HepG2 (cell line): ENCODE data around the gene MAP1LC3A. TPM values are rescaled to one million over a fixed set of nuclear protein-coding genes. Genes with fewer than 3 reads are reported as not detected.
A peak's percentile ranks its signal among the peaks of the same experiment; 100 is the strongest.

Experiments used
- DNMT3B ChIP-seq: conservative IDR thresholded peaks from 2 replicates; pipeline ENCODE4 v1.6.1; 2016; ENCODE audit warnings: missing biosample characterization, control low read depth
- FOXP4 ChIP-seq: sonication (generic); formaldehyde crosslinking; IDR thresholded peaks from 2 replicates; pipeline ENCODE4 v1.4.0; 2020; ENCODE audit warnings: missing genetic modification reagents
- GATAD1 ChIP-seq: IDR thresholded peaks from 2 replicates; pipeline ENCODE4 v1.6.1; 2016; ENCODE audit warnings: missing genetic modification reagents, missing compliant biosample characterization
- HNF4A ChIP-seq: sonication (generic); formaldehyde crosslinking; IDR thresholded peaks from 2 replicates; pipeline ENCODE4 v1.4.0; 2020; ENCODE audit warnings: missing genetic modification reagents
- IKZF5 ChIP-seq: IDR thresholded peaks from 2 replicates; pipeline ENCODE4 v1.6.1; 2018; ENCODE audit warnings: missing genetic modification reagents, mild to moderate bottlenecking, missing compliant biosample characterization
- ISL2 ChIP-seq: sonication (generic); formaldehyde crosslinking; IDR thresholded peaks from 2 replicates; pipeline ENCODE4 v1.5.0; 2020; ENCODE audit warnings: missing genetic modification reagents
- JARID2 ChIP-seq: sonication (generic); formaldehyde crosslinking; IDR thresholded peaks from 2 replicates; pipeline ENCODE4 v1.8.1; 2023; ENCODE audit warnings: missing genetic modification reagents, inconsistent platforms; ENCODE audit not compliant: insufficient replicate concordance
- JUN ChIP-seq: sonication (generic); formaldehyde crosslinking; IDR thresholded peaks from 2 replicates; pipeline ENCODE4 v1.4.0; 2020; ENCODE audit warnings: mild to moderate bottlenecking, missing genetic modification reagents
- PHF21A ChIP-seq: sonication (generic); formaldehyde crosslinking; IDR thresholded peaks from 2 replicates; pipeline ENCODE4 v1.5.0; 2020; ENCODE audit warnings: mild to moderate bottlenecking, missing genetic modification reagents
- POLR2G ChIP-seq: fragments of 200-400 bp; formaldehyde crosslinking; IDR thresholded peaks from 2 replicates; pipeline ENCODE4 v1.6.1; 2018; ENCODE audit warnings: mild to moderate bottlenecking, low read depth, low read length, moderate library complexity
- SIN3B ChIP-seq: fragments of 150-350 bp; IDR thresholded peaks from 2 replicates; pipeline ENCODE4 v1.6.1; 2014; ENCODE audit warnings: low read length
- SOX5 ChIP-seq: IDR thresholded peaks from 2 replicates; pipeline ENCODE4 v1.6.1; 2016; ENCODE audit warnings: borderline replicate concordance
- ZNF121 ChIP-seq: sonication (generic); formaldehyde crosslinking; IDR thresholded peaks from 2 replicates; pipeline ENCODE4 v1.5.0; 2020; ENCODE audit warnings: mild to moderate bottlenecking, missing genetic modification reagents
- ZNF232 ChIP-seq: sonication (generic); formaldehyde crosslinking; IDR thresholded peaks from 2 replicates; pipeline ENCODE4 v1.4.0; 2020; ENCODE audit warnings: missing genetic modification reagents, borderline replicate concordance
- ZNF501 ChIP-seq: sonication (generic); formaldehyde crosslinking; IDR thresholded peaks from 2 replicates; pipeline ENCODE4 v1.5.1; 2020; ENCODE audit warnings: mild to moderate bottlenecking, moderate library complexity, missing genetic modification reagents
- ZNF580 ChIP-seq: IDR thresholded peaks from 2 replicates; pipeline ENCODE4 v1.6.1; 2016; ENCODE audit warnings: low read depth, borderline replicate concordance
- ZNF761 ChIP-seq: sonication (generic); formaldehyde crosslinking; conservative IDR thresholded peaks from 2 replicates; pipeline ENCODE4 v1.4.0; 2020; ENCODE audit warnings: mild to moderate bottlenecking, missing genetic modification reagents
- ZZZ3 ChIP-seq: sonication (generic); formaldehyde crosslinking; IDR thresholded peaks from 2 replicates; pipeline ENCODE4 v1.4.0; 2020; ENCODE audit warnings: missing genetic modification reagents, mild to moderate bottlenecking, borderline replicate concordance
- polyA plus RNA-seq, 8 experiments: library from polyadenylated mRNA; depleted of rRNA in 3 of 8; stranded (reverse) in 7 of 8; unstranded in 1 of 8; fragments of >200 nt; fragmentation: Illumina TruSeq in 4 of 8; extraction: Trizol in 4 of 8; gene quantifications; 2 replicates each; pipeline versions ENCODE4 v1.2.1 to v1.2.3, GENCODE V29; 2011 to 2016; ENCODE audit warnings: low read depth in 4 of 8, missing spikeins in 1 of 8, mixed read lengths in 1 of 8; ENCODE audit not compliant: insufficient read depth in 1 of 8
- total RNA-seq, 5 experiments: library from RNA; depleted of rRNA; stranded (reverse); fragments of >200 nt; fragmentation: Illumina TruSeq; extraction: Trizol; gene quantifications; 2 replicates each; pipeline ENCODE4 v1.2.3, GENCODE V29; 2016; ENCODE audit warnings: low read depth in 1 of 5

The MAP1LC3A gene
- total and polyA plus RNA-seq, 2 of the 13 experiments (the other 11 are each of a cell fraction or from before 2014, with no cell fraction given): not detected

- TF ChIP-seq SOX5 (CRISPR knock-in tag): peak; percentile 54; the same call in 1 of the 2 replicates
- 0 out of 2 replicates have a peak, but pooled peaks have one; percentile 4 for TF ChIP-seq GATAD1 (CRISPR knock-in tag)
- TF ChIP-seq IKZF5 (CRISPR knock-in tag): peak; percentile 23; the same call in 1 of the 2 replicates
- 0 out of 2 replicates have a peak, but pooled peaks have one; percentile 69 for TF ChIP-seq ZNF761 (CRISPR knock-in tag)
- peak; percentile 70; the same call in 1 of the 2 replicates for TF ChIP-seq ZNF580 (CRISPR knock-in tag)
- no peak for TF ChIP-seq JUN (CRISPR knock-in tag)
- TF ChIP-seq SIN3B: no peak
- TF ChIP-seq FOXP4: peak; percentile 65
- peak; percentile 33; the same call in 1 of the 2 replicates for TF ChIP-seq ZNF232 (CRISPR knock-in tag)
- 0 out of 2 replicates have a peak, but pooled peaks have one; percentile 5 for TF ChIP-seq ZNF121 (CRISPR knock-in tag)
- 0 out of 2 replicates have a peak, but pooled peaks have one; percentile 67 for TF ChIP-seq DNMT3B (CRISPR knock-in tag)
- TF ChIP-seq JARID2 (CRISPR knock-in tag): peak; percentile 37
- TF ChIP-seq ISL2 (CRISPR knock-in tag): peak; percentile 52
- peak; percentile 81 for TF ChIP-seq ZNF501 (CRISPR knock-in tag)
- peak; percentile 97 for TF ChIP-seq PHF21A
- peak; percentile 11; the same call in 1 of the 2 replicates for TF ChIP-seq POLR2G
- no peak for TF ChIP-seq ZZZ3
- peak; percentile 77 for TF ChIP-seq HNF4A
Observed at GRCh38 chr20:34512266-34512954, 46.1 kb upstream of the MAP1LC3A start (continued).
